DOHH2 (cell line): ENCODE data around the gene SPRR3.

Experiments used
- H3F3A ChIP-seq: fragments of 200-600 bp; sonication (generic), shearing (Covaris generic); 2 replicates; pipeline ENCODE4 v1.6.0; 2016; ENCODE audit warnings: antibody characterized with exemption, mild to moderate bottlenecking; ENCODE audit not compliant: control insufficient read depth, insufficient read depth
- H3K27ac ChIP-seq: fragments of 200-600 bp; sonication (generic); 2 replicates; pipeline ENCODE4 v1.5.1; 2014; ENCODE audit warnings: low read depth, mild to moderate bottlenecking, low read length, moderate library complexity
- H3K27me3 ChIP-seq: fragments of 200-600 bp; sonication (generic); 2 replicates; pipeline ENCODE4 v1.6.1; 2014; ENCODE audit warnings: mild to moderate bottlenecking, low read length, mixed read lengths; ENCODE audit not compliant: control insufficient read depth
- H3K36me3 ChIP-seq: fragments of 200-600 bp; sonication (generic); 2 replicates; pipeline ENCODE4 v1.6.1; 2014; ENCODE audit warnings: mild to moderate bottlenecking, low read length, moderate library complexity, mixed read lengths; ENCODE audit not compliant: control insufficient read depth
- H3K4me1 ChIP-seq: fragments of 200-600 bp; sonication (generic); 2 replicates; pipeline ENCODE4 v1.6.1; 2014; ENCODE audit warnings: mild to moderate bottlenecking, low read length, mixed read lengths; ENCODE audit not compliant: control insufficient read depth
- H3K4me2 ChIP-seq: fragments of 200-600 bp; sonication (generic); 2 replicates; pipeline ENCODE4 v1.6.0; 2014; ENCODE audit warnings: mild to moderate bottlenecking, low read length, moderate library complexity
- H3K4me3 ChIP-seq: fragments of 200-600 bp; sonication (generic); 2 replicates; pipeline ENCODE4 v1.5.1; 2014; ENCODE audit warnings: mild to moderate bottlenecking, low read length, mixed read lengths
- H3K79me2 ChIP-seq: fragments of 200-600 bp; sonication (generic); 2 replicates; pipeline ENCODE4 v1.6.1; 2014; ENCODE audit warnings: mild to moderate bottlenecking, low read length, mixed read lengths; ENCODE audit not compliant: control insufficient read depth
- H3K9me2 ChIP-seq: fragments of 200-600 bp; sonication (generic); replicated peaks from 2 replicates; pipeline ENCODE4 v1.6.1; 2014; ENCODE audit warnings: mild to moderate bottlenecking, low read length, mixed read lengths; ENCODE audit not compliant: control insufficient read depth
- H3K9me3 ChIP-seq: fragments of 200-600 bp; sonication (generic); 2 replicates; pipeline ENCODE4 v1.6.1; 2014; ENCODE audit warnings: antibody characterized with exemption, low read length, mixed read lengths; ENCODE audit not compliant: control insufficient read depth, insufficient read depth
- H4K20me1 ChIP-seq: fragments of 200-600 bp; sonication (generic); 2 replicates; pipeline ENCODE4 v1.6.0; 2014; ENCODE audit warnings: low read depth, mild to moderate bottlenecking, antibody characterized with exemption, low read length, moderate library complexity; ENCODE audit not compliant: control insufficient read depth, insufficient read depth
- EZH2phosphoT487 ChIP-seq: fragments of 200-600 bp; sonication (generic); IDR thresholded peaks from 2 replicates; pipeline ENCODE4 v1.6.1; 2017; ENCODE audit warnings: borderline replicate concordance, mild to moderate bottlenecking, antibody characterized with exemption, low read length, moderate library complexity, mixed read lengths
- TF ChIP-seq, protein P1 (sequence below): fragments of 200-600 bp; sonication (generic); IDR thresholded peaks from one replicate; pipeline ENCODE4 v1.5.1; 2014; ENCODE audit warnings: antibody characterized with exemption, mild to moderate bottlenecking, low read depth, low read length; ENCODE audit not compliant: poor library complexity, severe bottlenecking

SPRR3 gene

DNA sequence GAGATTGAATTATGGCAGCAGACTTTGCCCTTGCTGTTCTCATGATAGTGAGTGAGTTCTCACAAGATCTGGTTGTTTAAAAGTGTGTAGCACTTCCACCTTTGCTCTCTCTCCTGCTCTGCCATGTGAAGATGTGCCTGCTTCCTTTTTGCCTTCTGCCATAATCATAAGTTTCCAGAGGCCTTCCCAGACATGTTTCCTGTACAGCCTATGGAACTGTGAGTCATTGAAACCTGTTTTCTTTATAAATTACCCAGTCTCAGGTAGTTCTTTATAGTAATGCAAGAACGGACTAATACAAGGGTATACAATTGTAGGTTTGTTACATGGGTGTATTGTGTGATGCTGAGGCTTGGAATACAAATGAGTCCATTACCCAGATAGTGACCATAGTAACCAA, 33.7 kb downstream of the SPRR3 start:
- Histone ChIP-seq H3K27me3 (no peaks in the 10 kb centered on the region), H4K20me1 (no peaks in the 10 kb centered on the region), H3K79me2 (no peaks in the 10 kb centered on the region), H3K4me2 (no peak overlapping the region), H3K27ac (no peak overlapping the region), H3K9me3 (no peaks in the 10 kb centered on the region), H3K4me3 (no peak overlapping the region), H3F3A (no peaks in the 10 kb centered on the region), H3K36me3 (no peaks in the 10 kb centered on the region), H3K4me1 (no peaks in the 10 kb centered on the region), H3K9me2 (no peaks in the 10 kb centered on the region)
- TF ChIP-seq, protein P1, sequence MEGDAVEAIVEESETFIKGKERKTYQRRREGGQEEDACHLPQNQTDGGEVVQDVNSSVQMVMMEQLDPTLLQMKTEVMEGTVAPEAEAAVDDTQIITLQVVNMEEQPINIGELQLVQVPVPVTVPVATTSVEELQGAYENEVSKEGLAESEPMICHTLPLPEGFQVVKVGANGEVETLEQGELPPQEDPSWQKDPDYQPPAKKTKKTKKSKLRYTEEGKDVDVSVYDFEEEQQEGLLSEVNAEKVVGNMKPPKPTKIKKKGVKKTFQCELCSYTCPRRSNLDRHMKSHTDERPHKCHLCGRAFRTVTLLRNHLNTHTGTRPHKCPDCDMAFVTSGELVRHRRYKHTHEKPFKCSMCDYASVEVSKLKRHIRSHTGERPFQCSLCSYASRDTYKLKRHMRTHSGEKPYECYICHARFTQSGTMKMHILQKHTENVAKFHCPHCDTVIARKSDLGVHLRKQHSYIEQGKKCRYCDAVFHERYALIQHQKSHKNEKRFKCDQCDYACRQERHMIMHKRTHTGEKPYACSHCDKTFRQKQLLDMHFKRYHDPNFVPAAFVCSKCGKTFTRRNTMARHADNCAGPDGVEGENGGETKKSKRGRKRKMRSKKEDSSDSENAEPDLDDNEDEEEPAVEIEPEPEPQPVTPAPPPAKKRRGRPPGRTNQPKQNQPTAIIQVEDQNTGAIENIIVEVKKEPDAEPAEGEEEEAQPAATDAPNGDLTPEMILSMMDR, result no peak
- no peak for TF ChIP-seq EZH2phosphoT487

DNA sequence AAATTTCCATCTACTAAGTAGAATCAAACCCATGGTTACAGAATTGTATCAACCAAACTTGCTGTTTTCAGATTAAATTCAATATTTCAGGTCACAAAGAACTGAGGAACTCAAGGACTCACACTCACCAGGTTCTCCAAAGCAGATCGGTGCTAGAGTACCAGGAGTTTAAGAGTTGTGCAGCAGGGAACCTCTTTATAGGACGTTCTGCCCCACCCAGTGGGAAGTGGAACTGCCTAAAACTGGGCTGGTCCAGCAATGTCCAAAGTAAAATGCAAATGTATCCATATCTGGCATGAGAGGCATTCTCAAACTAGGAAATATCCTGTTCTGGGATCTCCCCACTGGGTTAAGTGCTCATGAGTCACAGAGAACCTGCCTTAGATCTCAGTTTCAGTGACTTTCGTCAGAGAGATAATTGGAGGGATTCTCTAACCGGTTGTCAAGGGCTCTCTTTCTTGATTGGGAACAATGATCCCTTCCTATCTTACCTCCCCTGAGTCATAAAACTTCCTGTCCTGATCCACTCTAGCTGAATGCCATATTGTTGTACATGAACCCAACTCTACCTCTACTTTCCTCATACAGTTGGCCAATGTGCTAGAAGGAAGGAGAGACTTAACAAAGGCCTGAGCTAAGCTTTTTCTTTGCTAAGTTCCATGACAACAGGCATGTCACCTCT, 39.5 kb downstream of the SPRR3 start, which contains the start of gene SPRR2D:
Gene SPRR2D, minus strand, starts transcription at position 171 of the 682 bp plus-strand sequence. CDS start 774 bp downstream, outside the sequence.
- Histone ChIP-seq H3K4me2 (no peak within 1 kb of the TSS), H3K27me3 (0 out of 2 replicates have a peak, but pooled peaks cover 2% of the 10 kb centered on the region), H3K79me2 (no peaks in the 10 kb centered on the region), H3K4me3 (no peak within 1 kb of the TSS), H3K9me3 (no peaks in the 10 kb centered on the region), H3F3A (no peaks in the 10 kb centered on the region), H3K9me2 (no peaks in the 10 kb centered on the region), H4K20me1 (no peaks in the 10 kb centered on the region), H3K36me3 (no peaks in the 10 kb centered on the region), H3K4me1 (no peaks in the 10 kb centered on the region), H3K27ac (no peak within 1 kb of the TSS)
- TF ChIP-seq, protein P1, result no peak
- TF ChIP-seq EZH2phosphoT487, result no peak

DNA sequence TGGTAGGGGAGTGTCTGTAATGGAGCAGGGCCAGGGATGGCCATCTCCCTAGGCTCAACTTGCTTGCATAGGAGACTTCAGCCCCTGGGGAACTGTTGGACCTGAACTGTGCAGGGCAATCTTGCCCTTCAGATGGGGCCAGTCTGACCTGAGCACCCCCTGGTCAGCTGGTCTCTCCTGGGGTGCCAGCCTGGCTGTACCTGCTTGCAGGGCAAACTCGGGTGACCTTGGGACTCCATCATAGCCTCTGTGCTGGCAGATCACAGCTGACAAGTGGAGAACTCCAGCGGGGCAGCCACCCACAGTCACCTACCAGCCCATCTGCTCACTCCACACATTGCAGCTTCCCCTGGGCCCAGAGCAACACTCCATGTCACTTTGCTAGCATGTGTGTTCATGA, 47.7 kb downstream of the SPRR3 start:
- no peaks in the 10 kb centered on the region for H3K27me3 ChIP-seq
- H3K4me1 ChIP-seq, result no peaks in the 10 kb centered on the region
- H3K79me2 ChIP-seq, result no peaks in the 10 kb centered on the region
- H3F3A ChIP-seq, result no peaks in the 10 kb centered on the region
- TF ChIP-seq, protein P1, result no peak
- TF ChIP-seq EZH2phosphoT487, result no peak
- H3K9me3 ChIP-seq, result no peaks in the 10 kb centered on the region
- no peak overlapping the region for H3K4me2 ChIP-seq
- H3K4me3 ChIP-seq, result no peak overlapping the region
- H3K27ac ChIP-seq, result no peak overlapping the region
- H3K9me2 ChIP-seq, result no peaks in the 10 kb centered on the region
- H4K20me1 ChIP-seq, result no peaks in the 10 kb centered on the region
- H3K36me3 ChIP-seq, result no peaks in the 10 kb centered on the region
